SU-DHL-6 (cell line): ENCODE measurements around the gene GPALPP1.

Experiments used
- H2AFZ ChIP-seq: fragments of 200-600 bp; sonication (generic); 2 replicates; pipeline ENCODE4 v1.6.1; 2014; ENCODE audit warnings: low read depth, mild to moderate bottlenecking, moderate library complexity, mixed read lengths, antibody characterized with exemption, low read length; ENCODE audit not compliant: severe bottlenecking
- H3F3A ChIP-seq: fragments of 200-600 bp; shearing (Covaris generic); 2 replicates; pipeline ENCODE4 v1.6.0; 2016; ENCODE audit warnings: antibody characterized with exemption, mild to moderate bottlenecking; ENCODE audit not compliant: insufficient read depth
- H3K27ac ChIP-seq: fragments of 200-600 bp; sonication (generic); 2 replicates; pipeline ENCODE4 v1.5.1; 2016; ENCODE audit warnings: low read depth, mild to moderate bottlenecking, low read length, moderate library complexity, mixed read lengths
- H3K27me3 ChIP-seq: fragments of 200-600 bp; sonication (generic), shearing (Covaris generic); 2 replicates; pipeline ENCODE4 v1.6.0; 2014; ENCODE audit warnings: mild to moderate bottlenecking, low read length
- H3K36me3 ChIP-seq: fragments of 200-600 bp; sonication (generic); 2 replicates; pipeline ENCODE4 v1.6.1; 2014; ENCODE audit warnings: mild to moderate bottlenecking, low read length, mixed read lengths
- H3K4me2 ChIP-seq: fragments of 300-600, 200-600 bp; shearing (Covaris generic), sonication (generic); 2 replicates; pipeline ENCODE4 v1.6.0; 2014; ENCODE audit warnings: low read length, low read depth, mild to moderate bottlenecking; ENCODE audit not compliant: poor library complexity, severe bottlenecking
- H3K4me3 ChIP-seq: fragments of 200-600 bp; sonication (generic); 2 replicates; pipeline ENCODE4 v1.5.1; 2014; ENCODE audit warnings: antibody characterized with exemption, low read length, mild to moderate bottlenecking, mixed read lengths; ENCODE audit not compliant: insufficient read depth, poor library complexity, severe bottlenecking
- H3K79me2 ChIP-seq: fragments of 200-600 bp; sonication (generic); 2 replicates; pipeline ENCODE4 v1.6.1; 2014; ENCODE audit warnings: mild to moderate bottlenecking, low read length, moderate library complexity; ENCODE audit not compliant: insufficient read depth
- H3K9ac ChIP-seq: fragments of 200-600 bp; sonication (generic); 2 replicates; pipeline ENCODE4 v1.7.0; 2014; ENCODE audit warnings: mild to moderate bottlenecking, low read length
- H3K9me2 ChIP-seq: fragments of 200-600 bp; sonication (generic); replicated peaks from 2 replicates; pipeline ENCODE4 v1.6.1; 2014; ENCODE audit warnings: low read length; ENCODE audit not compliant: insufficient read depth
- H3K9me3 ChIP-seq: fragments of 200-600 bp; sonication (generic); 2 replicates; pipeline ENCODE4 v1.6.1; 2014; ENCODE audit warnings: low read length, mixed read lengths; ENCODE audit not compliant: insufficient read depth
- H4K20me1 ChIP-seq: fragments of 200-600 bp; sonication (generic); 2 replicates; pipeline ENCODE4 v1.6.1; 2014; ENCODE audit warnings: low read depth, mild to moderate bottlenecking, antibody characterized with exemption, low read length, moderate library complexity, mixed read lengths
- EZH2phosphoT487 ChIP-seq: fragments of 200-600 bp; sonication (generic), shearing (Covaris generic); conservative IDR thresholded peaks from 2 replicates; pipeline ENCODE4 v1.6.1; 2018; ENCODE audit warnings: mild to moderate bottlenecking, antibody characterized with exemption, low read length, moderate library complexity, mixed read lengths
- TF ChIP-seq, protein P1 (sequence below): fragments of 200-600 bp; sonication (generic); IDR thresholded peaks from one replicate; pipeline ENCODE4 v1.5.1; 2017; ENCODE audit warnings: antibody characterized with exemption, mild to moderate bottlenecking, low read length, moderate library complexity; ENCODE audit not compliant: insufficient read depth, poor library complexity, severe bottlenecking

Gene GPALPP1

DNA sequence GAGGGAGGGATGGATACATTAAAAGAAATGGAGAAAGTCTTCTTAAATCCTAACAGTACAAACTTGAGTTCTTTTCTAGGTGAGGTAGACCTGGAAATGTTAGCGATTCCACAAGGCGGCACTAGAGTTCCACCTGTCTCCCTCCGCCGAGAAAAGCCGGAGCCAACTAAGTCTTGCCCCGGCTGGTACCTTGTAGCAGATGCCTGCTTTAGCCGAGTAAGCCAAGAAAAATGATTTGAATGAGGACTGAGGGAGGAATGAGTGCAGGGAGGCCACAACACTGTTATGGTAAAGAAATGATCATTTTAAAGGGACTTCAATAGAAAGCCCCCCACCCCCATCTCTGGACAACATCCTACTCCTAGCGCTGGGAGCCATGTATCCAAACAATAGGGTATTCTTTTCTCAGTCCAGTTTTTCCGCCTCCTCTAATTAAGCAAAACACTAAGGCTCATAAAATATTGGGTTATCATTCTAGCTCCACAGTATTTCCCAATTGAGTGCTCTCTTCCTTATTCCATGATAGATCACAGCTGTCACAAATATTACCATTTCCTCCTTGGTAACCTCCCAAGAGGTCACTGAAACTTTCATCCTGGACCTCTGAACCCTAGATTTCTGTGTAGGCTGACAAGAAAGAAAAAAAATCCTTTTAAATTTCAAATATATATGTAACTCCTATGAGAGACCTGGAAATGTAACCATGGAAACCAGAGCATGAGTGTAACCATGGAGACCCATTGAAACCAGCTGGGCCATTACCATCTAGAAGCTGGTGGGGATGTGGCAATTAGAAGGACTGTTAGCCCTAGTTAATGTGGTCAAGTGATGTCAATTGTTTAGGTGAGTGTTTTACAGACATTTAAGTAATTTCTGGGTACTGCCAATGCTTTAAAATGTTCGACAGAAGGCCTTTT lies 58.3 kb downstream of the GPALPP1 start:
- no peak overlapping the region for H2AFZ ChIP-seq
- no peaks in the 10 kb centered on the region for H3K27me3 ChIP-seq
- no peak for TF ChIP-seq EZH2phosphoT487
- TF ChIP-seq, protein P1, sequence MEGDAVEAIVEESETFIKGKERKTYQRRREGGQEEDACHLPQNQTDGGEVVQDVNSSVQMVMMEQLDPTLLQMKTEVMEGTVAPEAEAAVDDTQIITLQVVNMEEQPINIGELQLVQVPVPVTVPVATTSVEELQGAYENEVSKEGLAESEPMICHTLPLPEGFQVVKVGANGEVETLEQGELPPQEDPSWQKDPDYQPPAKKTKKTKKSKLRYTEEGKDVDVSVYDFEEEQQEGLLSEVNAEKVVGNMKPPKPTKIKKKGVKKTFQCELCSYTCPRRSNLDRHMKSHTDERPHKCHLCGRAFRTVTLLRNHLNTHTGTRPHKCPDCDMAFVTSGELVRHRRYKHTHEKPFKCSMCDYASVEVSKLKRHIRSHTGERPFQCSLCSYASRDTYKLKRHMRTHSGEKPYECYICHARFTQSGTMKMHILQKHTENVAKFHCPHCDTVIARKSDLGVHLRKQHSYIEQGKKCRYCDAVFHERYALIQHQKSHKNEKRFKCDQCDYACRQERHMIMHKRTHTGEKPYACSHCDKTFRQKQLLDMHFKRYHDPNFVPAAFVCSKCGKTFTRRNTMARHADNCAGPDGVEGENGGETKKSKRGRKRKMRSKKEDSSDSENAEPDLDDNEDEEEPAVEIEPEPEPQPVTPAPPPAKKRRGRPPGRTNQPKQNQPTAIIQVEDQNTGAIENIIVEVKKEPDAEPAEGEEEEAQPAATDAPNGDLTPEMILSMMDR = peak; percentile 69
- H3K27ac ChIP-seq = no peak overlapping the region
- no peaks in the 10 kb centered on the region for H3K79me2 ChIP-seq
- H3K4me3 ChIP-seq = no peak overlapping the region
- H3K4me2 ChIP-seq = peak overlapping the region; percentile 42
- no peaks in the 10 kb centered on the region for H3K36me3 ChIP-seq
- H3K9me3 ChIP-seq = no peaks in the 10 kb centered on the region
- no peaks in the 10 kb centered on the region for H3F3A ChIP-seq
- H3K9ac ChIP-seq = no peak overlapping the region; the same call in 1 of the 2 replicates
- H3K9me2 ChIP-seq = no peaks in the 10 kb centered on the region
- no peaks in the 10 kb centered on the region for H4K20me1 ChIP-seq

DNA sequence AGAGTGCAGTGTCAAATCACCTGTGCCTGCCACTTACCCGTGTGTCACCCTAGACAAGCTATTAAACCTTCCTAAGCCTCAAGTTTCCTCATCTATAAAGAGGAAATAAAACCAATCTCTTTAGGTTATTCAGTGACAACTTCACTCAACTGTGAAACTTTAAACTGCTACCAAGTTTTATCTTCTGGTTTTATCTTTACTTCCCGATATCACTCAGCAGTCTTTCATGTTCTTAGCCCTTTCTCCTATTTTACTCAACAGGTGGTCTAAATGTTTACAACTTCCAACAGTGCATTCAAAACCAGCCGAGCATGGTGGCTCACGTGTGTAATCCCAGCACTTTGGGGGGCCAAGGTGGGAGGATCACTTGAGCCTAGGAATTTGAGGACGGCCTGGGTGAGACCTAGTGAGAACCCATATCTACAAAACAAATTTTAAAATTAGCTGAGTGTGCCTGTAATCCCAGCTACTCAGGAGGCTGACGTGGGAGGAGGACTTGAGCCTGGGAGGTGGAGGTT lies 59.6 kb downstream of the GPALPP1 start:
- Histone ChIP-seq H3K9me2 (no peaks in the 10 kb centered on the region), H3K27me3 (no peaks in the 10 kb centered on the region), H3K9ac (no peak overlapping the region), H3F3A (no peaks in the 10 kb centered on the region), H3K4me2 (no peak overlapping the region), H3K27ac (no peak overlapping the region), H3K9me3 (no peaks in the 10 kb centered on the region), H3K4me3 (no peak overlapping the region), H3K36me3 (no peaks in the 10 kb centered on the region), H3K79me2 (no peaks in the 10 kb centered on the region), H2AFZ (no peak overlapping the region), H4K20me1 (no peaks in the 10 kb centered on the region)
- TF ChIP-seq, protein P1 = no peak
- TF ChIP-seq EZH2phosphoT487 = no peak

DNA sequence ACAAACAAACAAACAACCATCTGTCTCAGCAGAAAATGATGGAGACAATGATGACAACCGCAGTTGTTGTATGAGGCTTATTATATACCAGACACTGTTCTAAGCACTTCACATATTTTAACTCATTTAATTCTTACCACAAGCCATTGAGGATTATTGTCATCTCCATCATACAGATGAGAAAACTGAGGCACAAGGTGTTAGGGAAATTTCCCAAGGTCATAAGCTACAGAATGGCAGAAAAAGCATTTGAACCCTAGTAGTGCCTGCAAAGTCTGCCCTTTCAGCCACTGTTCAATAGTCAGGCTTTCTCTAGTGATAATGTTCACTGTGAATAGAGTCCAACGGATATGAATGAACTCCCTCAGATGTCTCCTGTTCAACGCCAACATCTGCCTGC lies 60.1 kb downstream of the GPALPP1 start:
- Histone ChIP-seq H3K4me2 (no peak overlapping the region), H3K9me2 (no peaks in the 10 kb centered on the region), H3K27ac (no peak overlapping the region), H3K9me3 (no peaks in the 10 kb centered on the region), H3K27me3 (no peaks in the 10 kb centered on the region), H3K36me3 (no peaks in the 10 kb centered on the region), H3K4me3 (no peak overlapping the region), H3F3A (no peaks in the 10 kb centered on the region), H2AFZ (no peak overlapping the region), H4K20me1 (no peaks in the 10 kb centered on the region), H3K79me2 (no peaks in the 10 kb centered on the region), H3K9ac (no peak overlapping the region)
- TF ChIP-seq, protein P1 = no peak
- no peak for TF ChIP-seq EZH2phosphoT487
